Neural progenitor cell (in vitro differentiated cells): Measurements from ENCODE around the gene HSPA9. TPM values are rescaled to one million over a fixed set of nuclear protein-coding genes. Genes with fewer than 3 reads are reported as not detected.

Experiments
- DNase-seq: peaks from one replicate; pipeline ENCODE4 v3.0.0-alpha.2; 2016; ENCODE audit warnings: low spot score
- H2AFZ ChIP-seq: fragments of 200-600 bp; sonication (generic); replicated peaks from 2 replicates; pipeline ENCODE4 v1.6.1; 2016; ENCODE audit warnings: antibody characterized with exemption
- H3F3A ChIP-seq: fragments of 200-600 bp; sonication (generic); 2 replicates; pipeline ENCODE4 v1.6.1; 2016; ENCODE audit warnings: antibody characterized with exemption, low read depth
- H3K27ac ChIP-seq: fragments of 200-600 bp; sonication (generic); 2 replicates; pipeline ENCODE4 v1.5.1; 2016; ENCODE audit warnings: mild to moderate bottlenecking
- H3K27me3 ChIP-seq: fragments of 200-600 bp; sonication (generic); 2 replicates; pipeline ENCODE4 v1.6.1; 2016; ENCODE audit warnings: mild to moderate bottlenecking, moderate library complexity
- H3K36me3 ChIP-seq: fragments of 200-600 bp; sonication (generic); 2 replicates; pipeline ENCODE4 v1.5.1; 2016
- H3K4me1 ChIP-seq: fragments of 200-600 bp; sonication (generic); 2 replicates; pipeline ENCODE4 v1.6.1; 2016; ENCODE audit warnings: mixed run types
- H3K4me2 ChIP-seq: fragments of 200-600 bp; sonication (generic); 2 replicates; pipeline ENCODE4 v1.6.1; 2016
- H3K4me3 ChIP-seq: fragments of 200-600 bp; sonication (generic); 2 replicates; pipeline ENCODE4 v1.5.1; 2016
- H3K79me2 ChIP-seq: fragments of 200-600 bp; sonication (generic); 2 replicates; pipeline ENCODE4 v1.6.1; 2016; ENCODE audit warnings: low read depth
- H3K9ac ChIP-seq: fragments of 200-600 bp; sonication (generic); 2 replicates; pipeline ENCODE4 v1.6.1; 2016
- H3K9me3 ChIP-seq: fragments of 200-600 bp; sonication (generic); 2 replicates; pipeline ENCODE4 v1.5.1; 2016; ENCODE audit warnings: low read depth
- H4K20me1 ChIP-seq: fragments of 200-600 bp; sonication (generic); 2 replicates; pipeline ENCODE4 v1.6.1; 2016; ENCODE audit warnings: low read depth
- H3K27ac Mint-ChIP-seq: 3 replicates; pipeline ENCODE4 v1.8.0; 2021; ENCODE audit warnings: mixed read lengths
- H3K27me3 Mint-ChIP-seq: 2 replicates; pipeline ENCODE4 v1.8.0; 2022; ENCODE audit warnings: low read depth, mild to moderate bottlenecking, inconsistent platforms, moderate library complexity, mixed read lengths; ENCODE audit not compliant: insufficient read depth
- H3K36me3 Mint-ChIP-seq: 3 replicates; pipeline ENCODE4 v1.8.0; 2021; ENCODE audit warnings: mixed read lengths
- H3K4me1 Mint-ChIP-seq: 3 replicates; pipeline ENCODE4 v1.8.0; 2021; ENCODE audit warnings: mixed read lengths
- H3K4me3 Mint-ChIP-seq: 3 replicates; pipeline ENCODE4 v1.8.0; 2021; ENCODE audit warnings: mild to moderate bottlenecking, moderate library complexity, mixed read lengths
- H3K9me3 Mint-ChIP-seq: 3 replicates; pipeline ENCODE4 v1.8.0; 2020; ENCODE audit warnings: mixed read lengths
- EZH2 ChIP-seq: fragments of 200-600 bp; sonication (generic); IDR thresholded peaks from 2 replicates; pipeline ENCODE4 v1.6.1; 2017; ENCODE audit warnings: antibody characterized with exemption, mild to moderate bottlenecking, moderate library complexity
- EZH2phosphoT487 ChIP-seq: fragments of 200-600 bp; sonication (generic); IDR thresholded peaks from 2 replicates; pipeline ENCODE4 v1.6.1; 2017; ENCODE audit warnings: antibody characterized with exemption
- total RNA-seq: library from RNA; depleted of rRNA; stranded (reverse); fragments of >200 nt; gene quantifications from 2 replicates; pipeline ENCODE4 v1.2.3, GENCODE V29; 2015; ENCODE audit warnings: low replicate concordance
- TF ChIP-seq, protein P1 (sequence below): fragments of 200-600 bp; sonication (generic); IDR thresholded peaks from 2 replicates; pipeline ENCODE4 v1.5.1; 2017; ENCODE audit warnings: antibody characterized with exemption, mild to moderate bottlenecking

HSPA9 gene
- total RNA-seq, 1 donor from 2014 or later = 259 TPM

DNA sequence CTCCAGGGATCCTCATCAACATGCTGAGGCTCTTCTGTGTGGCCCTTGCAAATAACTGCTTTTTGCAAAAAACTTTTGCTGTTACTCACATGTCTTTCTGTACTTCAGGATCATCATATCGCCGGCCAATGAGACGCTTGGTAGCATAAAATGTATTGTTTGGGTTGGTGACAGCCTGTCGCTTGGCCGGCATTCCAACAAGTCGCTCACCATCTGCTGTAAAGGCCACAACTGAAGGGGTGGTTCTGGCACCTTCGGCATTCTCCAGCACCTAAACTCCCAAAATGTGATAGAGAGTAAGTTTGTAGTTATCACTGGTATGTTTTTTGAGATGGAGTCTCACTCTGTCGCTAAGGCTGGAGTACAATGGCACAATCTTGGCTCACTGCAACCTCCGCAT is 4.3 kb downstream of the HSPA9 start:
- Histone ChIP-seq H3K9ac (no peak overlapping the region), H4K20me1 (peaks cover 10% of the 10 kb centered on the region), H3K4me3 (no peak overlapping the region), H3F3A (peaks cover 21% of the 10 kb centered on the region), H3K4me2 (no peak overlapping the region), H3K9me3 (no peaks in the 10 kb centered on the region), H2AFZ (no peak overlapping the region), H3K79me2 (peaks cover 70% of the 10 kb centered on the region), H3K27ac (no peak overlapping the region), H3K27me3 (no peaks in the 10 kb centered on the region), H3K36me3 (peaks cover 20% of the 10 kb centered on the region), H3K4me1 (peaks cover 7% of the 10 kb centered on the region)
- TF ChIP-seq, protein P1, sequence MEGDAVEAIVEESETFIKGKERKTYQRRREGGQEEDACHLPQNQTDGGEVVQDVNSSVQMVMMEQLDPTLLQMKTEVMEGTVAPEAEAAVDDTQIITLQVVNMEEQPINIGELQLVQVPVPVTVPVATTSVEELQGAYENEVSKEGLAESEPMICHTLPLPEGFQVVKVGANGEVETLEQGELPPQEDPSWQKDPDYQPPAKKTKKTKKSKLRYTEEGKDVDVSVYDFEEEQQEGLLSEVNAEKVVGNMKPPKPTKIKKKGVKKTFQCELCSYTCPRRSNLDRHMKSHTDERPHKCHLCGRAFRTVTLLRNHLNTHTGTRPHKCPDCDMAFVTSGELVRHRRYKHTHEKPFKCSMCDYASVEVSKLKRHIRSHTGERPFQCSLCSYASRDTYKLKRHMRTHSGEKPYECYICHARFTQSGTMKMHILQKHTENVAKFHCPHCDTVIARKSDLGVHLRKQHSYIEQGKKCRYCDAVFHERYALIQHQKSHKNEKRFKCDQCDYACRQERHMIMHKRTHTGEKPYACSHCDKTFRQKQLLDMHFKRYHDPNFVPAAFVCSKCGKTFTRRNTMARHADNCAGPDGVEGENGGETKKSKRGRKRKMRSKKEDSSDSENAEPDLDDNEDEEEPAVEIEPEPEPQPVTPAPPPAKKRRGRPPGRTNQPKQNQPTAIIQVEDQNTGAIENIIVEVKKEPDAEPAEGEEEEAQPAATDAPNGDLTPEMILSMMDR = no peak
- no peak overlapping the region for H3K4me3 Mint-ChIP-seq
- peaks cover 46% of the 10 kb centered on the region for H3K36me3 Mint-ChIP-seq
- peaks cover 4% of the 10 kb centered on the region for H3K27me3 Mint-ChIP-seq
- no peaks in the 10 kb centered on the region for H3K9me3 Mint-ChIP-seq
- H3K4me1 Mint-ChIP-seq = peaks cover 15% of the 10 kb centered on the region
- no peak for DNase-seq
- H3K27ac Mint-ChIP-seq = no peak overlapping the region

DNA sequence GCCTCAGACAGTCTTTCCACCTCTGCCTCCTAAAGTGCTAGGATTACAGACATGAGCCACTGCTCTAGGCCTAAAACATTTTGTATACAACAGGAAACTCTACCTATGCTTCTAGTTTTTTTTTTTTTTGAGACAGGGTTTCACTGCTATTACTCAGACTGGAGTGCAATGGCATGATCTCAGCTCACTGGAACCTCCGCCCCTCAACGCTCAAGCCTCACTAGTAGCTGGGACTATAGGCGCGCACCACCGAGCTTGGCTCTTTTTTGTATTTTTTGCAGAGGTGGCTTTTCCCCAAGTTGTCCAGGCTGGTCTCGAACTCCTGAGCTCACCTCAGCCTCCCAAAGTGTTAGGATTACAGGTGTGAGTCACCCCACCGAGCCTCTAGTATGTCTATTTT is 5.4 kb downstream of the HSPA9 start:
- Mint-ChIP-seq H3K27ac (no peak overlapping the region), H3K27me3 (no peaks in the 10 kb centered on the region), H3K9me3 (no peaks in the 10 kb centered on the region), H3K4me3 (no peak overlapping the region), H3K4me1 (peaks cover 11% of the 10 kb centered on the region), H3K36me3 (peaks cover 52% of the 10 kb centered on the region)
- no peaks in the 10 kb centered on the region for H3K27me3 ChIP-seq
- H3K27ac ChIP-seq = no peak overlapping the region
- TF ChIP-seq, protein P1 = no peak
- TF ChIP-seq EZH2 (no peak), EZH2phosphoT487 (no peak)
- peaks cover 14% of the 10 kb centered on the region for H3F3A ChIP-seq
- peaks cover 7% of the 10 kb centered on the region for H3K4me1 ChIP-seq
- H3K79me2 ChIP-seq = peaks cover 77% of the 10 kb centered on the region
- no peak for DNase-seq
- H3K9ac ChIP-seq = no peak overlapping the region
- H4K20me1 ChIP-seq = peaks cover 15% of the 10 kb centered on the region
- no peaks in the 10 kb centered on the region for H3K9me3 ChIP-seq
- H3K4me2 ChIP-seq = no peak overlapping the region
- H3K36me3 ChIP-seq = peaks cover 26% of the 10 kb centered on the region
- no peak overlapping the region for H3K4me3 ChIP-seq
- H2AFZ ChIP-seq = no peak overlapping the region

DNA sequence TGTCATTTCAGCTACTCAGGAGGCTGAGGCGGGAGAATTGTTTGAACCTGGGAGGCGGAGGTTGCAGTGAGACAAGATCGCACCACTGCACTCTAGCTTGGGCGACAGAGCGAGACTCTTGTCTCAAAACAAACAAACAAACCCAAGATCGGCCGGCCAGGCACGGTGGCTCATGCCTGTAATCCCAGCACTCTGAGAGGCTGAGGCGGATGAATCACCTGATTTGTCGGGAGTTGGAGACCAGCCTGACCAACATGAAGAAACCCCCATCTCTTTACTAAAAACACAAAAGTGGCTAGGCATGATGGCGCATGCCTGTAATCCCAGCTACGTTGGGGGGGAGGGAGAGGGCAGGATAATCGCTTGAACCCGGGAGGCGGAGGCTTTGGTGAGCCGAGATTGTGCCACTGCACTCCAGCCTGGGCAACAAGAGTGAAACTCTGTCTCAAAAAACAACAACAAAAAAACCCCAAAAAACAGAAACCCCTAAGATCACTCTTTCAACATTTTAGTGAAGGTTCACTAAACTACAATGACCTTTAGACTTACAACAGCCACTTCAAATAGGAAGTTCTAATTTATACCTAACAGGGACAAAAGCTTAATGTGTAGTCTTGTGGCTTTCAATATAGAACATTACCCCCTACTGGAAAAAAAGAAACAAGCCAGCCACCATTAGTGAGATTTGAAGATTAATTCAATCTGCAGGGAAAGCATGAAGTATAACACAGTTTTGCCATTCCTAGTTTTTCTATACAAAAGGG is 7.0 kb downstream of the HSPA9 start:
- Histone ChIP-seq H3K4me2 (no peak overlapping the region), H3K9me3 (no peaks in the 10 kb centered on the region), H3K9ac (no peak overlapping the region), H2AFZ (no peak overlapping the region), H3K36me3 (peaks cover 27% of the 10 kb centered on the region), H3K27me3 (no peaks in the 10 kb centered on the region), H3K4me3 (no peak overlapping the region), H3K4me1 (no peaks in the 10 kb centered on the region), H3K27ac (no peak overlapping the region), H4K20me1 (peaks cover 22% of the 10 kb centered on the region), H3F3A (peaks cover 11% of the 10 kb centered on the region), H3K79me2 (peaks cover 77% of the 10 kb centered on the region)
- Mint-ChIP-seq H3K27ac (no peak overlapping the region), H3K36me3 (peaks cover 50% of the 10 kb centered on the region), H3K4me1 (no peaks in the 10 kb centered on the region), H3K27me3 (no peaks in the 10 kb centered on the region), H3K9me3 (no peaks in the 10 kb centered on the region), H3K4me3 (no peak overlapping the region)
- no peak for TF ChIP-seq EZH2phosphoT487
- TF ChIP-seq EZH2 = no peak
- TF ChIP-seq, protein P1 = no peak
- DNase-seq = no peak
